ENCODE results near the gene CNTLN.
"Not testable (repeated sequence)": the region's sequence is repeated elsewhere in the genome, so short reads cannot be mapped to it uniquely, and the experiment has no call there.

Gene CNTLN

DNA sequence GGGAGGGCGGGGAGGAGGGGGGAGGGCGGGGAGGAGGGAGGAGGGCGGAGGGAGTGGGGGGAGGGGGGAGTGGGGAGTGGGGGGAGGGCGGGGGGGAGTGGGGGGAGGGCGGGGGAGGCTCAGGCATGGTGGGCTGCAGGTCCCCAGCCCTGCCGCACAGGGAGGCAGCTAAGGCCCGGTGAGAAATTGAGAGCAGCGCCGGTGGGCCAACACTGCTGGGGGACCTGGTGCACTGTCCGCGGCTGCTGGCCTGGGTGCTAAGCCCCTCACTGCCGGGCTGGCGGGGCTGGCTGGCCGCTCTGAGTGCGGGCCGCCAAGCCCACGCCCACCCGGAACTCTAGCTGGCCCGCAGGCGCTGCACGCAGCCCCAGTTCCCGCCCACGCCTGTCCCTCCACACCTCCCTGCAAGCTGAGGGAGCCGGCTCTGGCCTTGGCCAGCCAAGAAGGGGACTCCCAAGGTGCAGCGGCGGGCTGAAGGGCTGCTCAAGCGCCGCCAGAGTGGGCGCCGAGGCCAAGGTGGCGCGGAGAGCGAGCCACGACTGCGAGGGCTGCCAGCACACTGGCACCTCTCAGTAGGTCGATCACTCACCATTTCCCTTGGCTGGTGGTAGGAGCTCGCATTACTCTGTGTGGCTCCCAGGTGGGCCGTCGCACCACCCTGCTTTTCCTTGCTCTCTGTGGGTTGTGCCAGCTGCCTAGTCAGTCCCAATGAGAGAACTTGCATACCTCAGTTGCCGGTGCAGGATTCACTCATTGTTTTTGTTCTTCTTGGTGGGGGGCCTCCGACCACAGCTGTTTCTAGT, 160.2 kb downstream of the CNTLN start:
- DNase-seq (ENCODE audit: insufficient read length, low spot score) (no peak), FAIRE-seq (no peak)

DNA sequence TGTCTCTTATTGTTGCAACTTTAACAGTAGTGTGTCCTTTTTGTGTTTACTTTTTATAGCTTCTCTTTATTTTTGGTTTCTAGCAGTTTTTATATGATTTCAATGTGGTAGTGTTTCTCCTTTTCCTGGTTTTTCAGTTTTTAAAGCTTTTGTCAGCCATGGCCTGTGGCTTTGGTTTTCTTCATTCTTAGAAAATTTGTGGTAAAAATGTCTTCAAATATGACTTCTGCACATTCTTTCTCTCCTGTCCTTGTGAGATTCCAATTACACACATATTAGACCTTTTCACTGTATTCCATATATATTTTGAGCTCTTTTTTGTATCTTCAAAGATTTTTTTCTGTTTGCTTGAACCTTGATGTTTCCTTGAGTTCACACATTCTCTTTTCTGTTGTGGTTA, 180.5 kb downstream of the CNTLN start:
- DNase-seq (ENCODE audit: insufficient read length, low spot score) (no peak), FAIRE-seq (no peak)

DNA sequence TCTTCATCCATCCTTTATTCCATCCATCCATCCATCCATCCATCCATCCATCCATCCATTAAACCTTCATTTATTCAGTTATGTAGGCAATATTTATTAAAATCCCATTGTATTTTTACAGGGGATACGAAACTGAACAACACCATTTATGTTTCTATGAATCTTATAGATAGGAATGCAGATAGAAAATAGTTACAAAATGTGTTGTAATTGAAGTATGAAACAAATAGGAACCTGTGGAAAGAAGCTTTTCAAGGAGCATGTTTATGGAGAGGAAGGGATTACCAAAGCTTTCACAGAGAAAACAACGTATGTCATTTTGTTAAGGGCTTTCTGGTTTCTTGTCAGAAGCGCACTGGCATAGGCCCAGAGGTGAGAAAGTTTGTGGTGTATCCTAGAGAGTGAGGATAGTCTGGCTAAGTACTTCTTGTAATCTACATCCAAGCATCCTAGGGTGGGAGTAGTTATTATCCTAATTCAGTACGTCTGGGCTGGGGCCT, 184.0 kb downstream of the CNTLN start:
- no peak for FAIRE-seq
- DNase-seq (ENCODE audit: insufficient read length, low spot score): no peak

GRCh38 chr9:17319864-17320263, 185.0 kb downstream of the CNTLN start:
- FAIRE-seq: no peak
- DNase-seq (ENCODE audit: insufficient read length, low spot score): no peak

DNA sequence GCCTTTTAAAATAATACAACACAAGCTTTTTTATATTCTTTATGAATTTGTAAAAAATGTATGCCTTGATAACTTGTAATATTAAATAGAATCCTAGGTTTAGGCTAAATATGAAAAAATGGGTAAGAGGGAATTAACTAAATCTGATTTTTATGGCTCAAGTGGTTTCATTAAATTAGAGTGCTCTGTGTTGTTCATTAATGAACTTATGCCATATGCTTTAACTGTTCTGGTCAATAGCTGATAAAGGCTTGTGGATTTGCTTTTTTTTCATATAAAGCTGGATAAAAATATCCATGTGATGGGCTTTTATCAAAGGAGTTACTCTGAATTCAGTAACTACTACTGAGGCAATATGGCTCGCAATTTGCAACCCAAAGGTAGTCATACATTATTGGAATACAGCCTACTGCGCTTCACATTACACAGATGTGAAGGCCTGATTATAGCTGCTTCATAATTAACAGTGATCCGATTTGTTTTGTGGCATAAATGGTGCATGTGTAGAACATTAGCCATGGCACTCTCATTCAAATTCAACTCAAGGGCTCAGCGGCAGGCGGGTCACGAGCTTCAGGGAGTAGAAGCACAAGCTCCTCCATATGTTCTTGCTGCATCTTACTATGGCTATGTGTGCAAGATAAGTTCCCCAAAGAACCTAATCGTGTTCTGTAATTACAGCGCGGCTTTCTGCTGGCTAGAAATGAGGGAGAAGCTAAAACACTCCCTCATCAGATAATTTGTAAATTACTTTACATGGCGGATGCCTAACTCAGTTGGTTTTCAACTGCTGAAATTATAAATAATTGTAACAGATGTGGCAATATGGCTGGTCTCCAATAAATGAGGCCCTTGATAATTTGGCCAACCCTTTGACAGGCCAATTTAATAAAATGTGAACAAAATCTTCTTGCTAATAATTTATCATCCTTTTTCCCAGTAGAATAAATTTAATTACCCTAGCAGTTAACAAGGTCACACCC, 188.3 kb downstream of the CNTLN start:
- no peak for DNase-seq (ENCODE audit: insufficient read length, low spot score)
- no peak for FAIRE-seq

GRCh38 chr9:17328331-17328730, 193.5 kb downstream of the CNTLN start:
- FAIRE-seq: no peak

DNA sequence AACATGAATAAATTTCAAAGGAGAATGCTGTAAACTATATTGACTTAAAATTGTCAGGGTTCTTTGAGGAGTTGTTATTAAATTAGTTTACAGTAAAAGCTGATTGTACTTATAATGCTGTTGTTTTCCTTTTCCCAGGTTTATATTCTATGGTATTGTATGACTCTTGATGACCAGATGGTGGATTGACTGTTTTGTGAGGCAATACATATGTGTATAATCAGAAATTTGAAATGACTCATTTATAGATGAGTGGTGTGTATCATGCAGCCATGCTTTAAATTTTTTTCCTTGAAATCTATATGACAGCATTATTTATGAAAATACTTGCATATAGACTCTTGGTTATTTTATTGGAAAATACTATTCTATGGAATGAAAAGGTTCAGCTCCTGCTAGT, 195.3 kb downstream of the CNTLN start:
- DNase-seq (ENCODE audit: insufficient read length, low spot score): no peak
- FAIRE-seq: no peak

More at GRCh38 chr9:17328331-17328730, 193.5 kb downstream of the CNTLN start:
- DNase-seq (ENCODE audit: insufficient read length, low spot score): no peak

DNA sequence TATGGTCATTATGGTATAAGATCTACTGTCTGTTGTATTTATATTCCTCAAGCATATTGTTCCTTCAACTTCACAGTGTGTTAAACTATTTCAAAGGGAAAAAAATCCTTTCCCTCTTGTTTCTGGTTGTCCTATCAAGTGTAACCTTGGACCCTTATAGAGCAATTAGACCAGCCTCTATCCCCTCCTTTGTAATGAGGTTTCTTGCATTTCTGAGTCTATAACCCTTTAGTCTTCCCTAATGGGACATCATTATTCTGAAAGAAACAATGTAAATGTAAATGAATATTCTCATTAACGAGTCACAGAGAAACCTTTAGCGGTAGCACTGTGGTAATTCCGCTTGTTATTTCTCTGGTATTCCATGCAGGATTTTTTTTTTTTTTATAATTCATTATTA, 197.3 kb downstream of the CNTLN start:
- no peak for DNase-seq (ENCODE audit: insufficient read length, low spot score)
- FAIRE-seq: no peak

DNA sequence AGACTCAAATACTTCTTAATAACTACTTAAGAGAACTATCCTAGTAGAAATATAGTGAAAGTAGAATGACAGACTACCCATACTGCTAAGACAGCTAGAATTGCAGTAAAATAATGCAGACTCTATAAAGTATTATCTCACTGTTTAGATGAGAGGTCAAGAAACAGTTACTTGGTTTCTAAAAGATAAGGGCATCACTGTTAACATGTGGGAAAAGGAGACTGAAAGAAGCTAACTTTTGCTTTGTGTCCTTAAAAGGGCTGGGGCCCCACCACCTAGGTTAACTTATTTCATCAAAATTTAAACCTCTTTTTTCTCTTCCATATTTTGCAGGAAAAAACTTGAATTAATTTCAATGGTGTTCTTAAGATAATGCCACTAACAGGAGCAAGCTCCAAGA, 204.3 kb downstream of the CNTLN start:
- no peak for FAIRE-seq
- no peak for DNase-seq (ENCODE audit: insufficient read length, low spot score)

GRCh38 chr9:17342696-17343095, 207.9 kb downstream of the CNTLN start:
- no peak for DNase-seq (ENCODE audit: insufficient read length, low spot score)
- FAIRE-seq: no peak

- no peak for FAIRE-seq
- DNase-seq (ENCODE audit: insufficient read length, low spot score): no peak
Measured at GRCh38 chr9:17349831-17350230, 215.0 kb downstream of the CNTLN start.

DNA sequence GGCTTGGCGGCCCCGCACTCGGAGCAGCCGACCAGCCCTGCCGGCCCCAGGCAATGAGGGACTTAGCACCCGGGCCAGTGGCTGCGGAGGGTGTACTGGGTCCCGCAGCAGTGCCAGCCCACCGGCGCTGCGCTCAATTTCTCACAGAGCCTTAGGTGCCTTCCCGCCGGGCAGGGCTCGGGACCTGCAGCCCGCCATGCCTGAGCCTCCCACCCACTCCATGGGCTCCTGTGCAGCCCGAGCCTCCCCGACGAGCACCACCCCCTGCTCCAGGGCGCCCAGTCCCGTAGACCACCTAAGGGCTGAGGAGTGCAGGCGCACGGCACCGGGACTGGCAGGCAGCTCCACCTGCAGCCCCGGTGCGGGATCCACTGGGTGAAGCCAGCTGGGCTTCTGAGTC, 219.2 kb downstream of the CNTLN start:
- DNase-seq (ENCODE audit: insufficient read length, low spot score); FAIRE-seq: not testable (repeated sequence)

DNA sequence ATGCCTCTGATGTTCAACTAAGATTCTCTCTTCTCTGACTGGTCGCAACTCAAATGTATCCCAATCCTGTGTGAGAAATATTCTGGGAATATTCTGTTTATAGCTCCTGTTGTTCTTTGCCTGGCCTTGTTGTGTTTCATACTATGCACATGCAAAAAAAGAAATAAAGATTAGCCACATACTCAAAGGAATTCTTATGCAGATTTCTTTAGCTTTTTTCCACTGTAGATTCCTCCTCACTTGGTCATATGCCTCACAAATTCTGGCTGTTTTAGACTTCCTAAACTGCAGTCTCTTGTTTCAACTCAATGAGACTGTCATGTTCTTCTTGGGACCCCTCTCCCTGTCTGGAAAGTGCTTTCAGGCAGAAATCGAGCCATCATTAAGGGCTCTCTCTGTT, 226.5 kb downstream of the CNTLN start:
- DNase-seq (ENCODE audit: insufficient read length, low spot score) (no peak), FAIRE-seq (no peak)

- DNase-seq (ENCODE audit: insufficient read length, low spot score) (no peak), FAIRE-seq (no peak)
Measured at GRCh38 chr9:17367035-17367434, 232.2 kb downstream of the CNTLN start.

- DNase-seq (ENCODE audit: insufficient read length, low spot score) (no peak), FAIRE-seq (no peak)
Measured at GRCh38 chr9:17380126-17380861, 245.5 kb downstream of the CNTLN start.

- DNase-seq (ENCODE audit: insufficient read length, low spot score) (no peak), FAIRE-seq (no peak)
Measured at GRCh38 chr9:17387565-17387964, 252.7 kb downstream of the CNTLN start.

GRCh38 chr9:17389026-17389425, 254.2 kb downstream of the CNTLN start:
- no peak for FAIRE-seq
- DNase-seq (ENCODE audit: insufficient read length, low spot score): no peak

GRCh38 chr9:17394881-17395510, 260.2 kb downstream of the CNTLN start:
- DNase-seq (ENCODE audit: insufficient read length, low spot score): no peak
- no peak for FAIRE-seq

- not testable (repeated sequence) for DNase-seq (ENCODE audit: insufficient read length, low spot score); FAIRE-seq
Measured at GRCh38 chr9:17397166-17397728, 262.4 kb downstream of the CNTLN start.

GRCh38 chr9:17398350-17398749, 263.5 kb downstream of the CNTLN start:
- FAIRE-seq (no peak), DNase-seq (ENCODE audit: insufficient read length, low spot score) (no peak)

All from HTR-8/SVneo (cell line).